ENCODE results near the gene PAEP.

GRCh38 chr9:135608999-135609317 is 47.4 kb downstream of the PAEP start:
- TF ChIP-seq EZH2phosphoT487 (IDR thresholded peaks at IDR 0.05; ENCODE audit: insufficient read depth, low read depth), result no peak
- no peak for TF ChIP-seq EZH2 (IDR thresholded peaks at IDR 0.05; ENCODE audit: insufficient read depth, poor library complexity, severe bottlenecking)

All from GM23248 (cell line).